ENCODE measurements around the gene CREG1. TPM values are rescaled to one million over a fixed set of nuclear protein-coding genes. Genes with fewer than 3 reads are reported as not detected.

Gene CREG1
- total RNA-seq, 1 experiment from 2014 or later: 91.5 TPM

DNA sequence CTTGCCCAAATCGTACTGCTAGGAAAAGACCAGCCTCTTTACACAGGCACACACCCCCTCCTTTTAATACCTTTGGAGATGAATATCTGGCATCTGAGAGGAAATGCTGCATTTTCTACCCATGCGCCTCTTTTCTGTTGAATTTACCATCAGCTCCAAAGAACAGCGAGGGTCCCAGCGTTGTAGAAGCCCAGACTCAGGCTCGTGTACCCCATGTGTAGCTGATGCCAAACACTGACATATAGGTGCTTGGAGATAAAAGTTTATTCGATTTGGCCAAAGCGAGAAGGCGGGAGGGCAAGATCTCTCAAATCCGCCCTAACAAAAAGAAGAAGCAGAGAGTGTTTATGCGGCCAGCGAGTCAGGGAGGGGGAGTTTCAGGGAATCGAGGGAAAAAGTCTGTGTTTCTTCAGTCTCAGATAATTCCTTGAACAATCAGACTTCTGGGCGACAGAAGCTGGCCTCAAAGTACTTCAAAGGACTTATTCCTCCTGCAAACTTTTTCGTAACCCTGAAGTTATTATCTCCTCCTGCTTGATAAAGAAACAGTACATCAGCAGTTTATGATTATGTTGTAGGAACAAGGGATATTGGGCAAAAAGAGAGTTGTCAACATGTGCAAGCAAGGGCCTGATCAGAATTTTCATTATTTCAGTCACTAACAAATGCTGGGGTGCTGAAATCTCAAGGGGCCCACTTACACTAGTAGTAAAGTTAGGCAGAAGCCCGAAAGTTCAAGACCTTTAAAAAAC lies 642 bp upstream of the CREG1 start:
- peak in 1 of 2 experiments; percentile 10 for DNase-seq
- H3K4me1 Mint-ChIP-seq (ENCODE audit: low read depth, unreplicated experiment): no peaks in the 10 kb centered on the region
- H3K27me3 Mint-ChIP-seq (ENCODE audit: insufficient read depth, unreplicated experiment): no peaks in the 10 kb centered on the region
- Histone ChIP-seq H3K27me3 (replicated peaks; ENCODE audit: control insufficient read depth, insufficient read depth, low read length) (no peaks in the 10 kb centered on the region), H3K4me3 (ENCODE audit: low read depth, low read length) (peak overlapping the region; percentile 43), H3K9me3 (no peaks in the 10 kb centered on the region), H3K4me1 (no peaks in the 10 kb centered on the region; the same call in 1 of the 2 replicates), H3K36me3 (ENCODE audit: control insufficient read depth, insufficient read depth, low read length) (no peaks in the 10 kb centered on the region)
- ChIA-PET CTCF (interaction anchor here (0.6 to 1.8 kb wide), 7 partner anchors 10 to 645 kb away, joined by 3 to 15 read pairs (median 4); partner anchors contain the start of gene POU2F1), POLR2A (interaction anchor here (0.5 to 2.2 kb wide), 9 partner anchors 9 to 334 kb away, joined by 3 to 29 read pairs (median 5); partner anchors contain the start of gene POU2F1)
- no peaks in the 10 kb centered on the region for H3K9me3 Mint-ChIP-seq (ENCODE audit: unreplicated experiment)
- peak overlapping the region; percentile 40 for H3K27ac Mint-ChIP-seq (ENCODE audit: unreplicated experiment)
- BruUV-seq (replicated peaks): TSS peak; percentile 57
- H3K4me3 Mint-ChIP-seq (ENCODE audit: unreplicated experiment): peak overlapping the region; percentile 82
- TF ChIP-seq, protein P1, sequence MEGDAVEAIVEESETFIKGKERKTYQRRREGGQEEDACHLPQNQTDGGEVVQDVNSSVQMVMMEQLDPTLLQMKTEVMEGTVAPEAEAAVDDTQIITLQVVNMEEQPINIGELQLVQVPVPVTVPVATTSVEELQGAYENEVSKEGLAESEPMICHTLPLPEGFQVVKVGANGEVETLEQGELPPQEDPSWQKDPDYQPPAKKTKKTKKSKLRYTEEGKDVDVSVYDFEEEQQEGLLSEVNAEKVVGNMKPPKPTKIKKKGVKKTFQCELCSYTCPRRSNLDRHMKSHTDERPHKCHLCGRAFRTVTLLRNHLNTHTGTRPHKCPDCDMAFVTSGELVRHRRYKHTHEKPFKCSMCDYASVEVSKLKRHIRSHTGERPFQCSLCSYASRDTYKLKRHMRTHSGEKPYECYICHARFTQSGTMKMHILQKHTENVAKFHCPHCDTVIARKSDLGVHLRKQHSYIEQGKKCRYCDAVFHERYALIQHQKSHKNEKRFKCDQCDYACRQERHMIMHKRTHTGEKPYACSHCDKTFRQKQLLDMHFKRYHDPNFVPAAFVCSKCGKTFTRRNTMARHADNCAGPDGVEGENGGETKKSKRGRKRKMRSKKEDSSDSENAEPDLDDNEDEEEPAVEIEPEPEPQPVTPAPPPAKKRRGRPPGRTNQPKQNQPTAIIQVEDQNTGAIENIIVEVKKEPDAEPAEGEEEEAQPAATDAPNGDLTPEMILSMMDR (IDR thresholded peaks at IDR 0.05; ENCODE audit: insufficient read depth in 1 of 2, low read depth in 1 of 2, low read length in 1 of 2, severe bottlenecking in 1 of 2, unreplicated experiment in 1 of 2): no peak
- intact Hi-C loops (cut with micrococcal nuclease; ENCODE audit: unreplicated experiment): no loop called here
- H3K36me3 Mint-ChIP-seq (ENCODE audit: insufficient read depth, unreplicated experiment): no peaks in the 10 kb centered on the region

DNA sequence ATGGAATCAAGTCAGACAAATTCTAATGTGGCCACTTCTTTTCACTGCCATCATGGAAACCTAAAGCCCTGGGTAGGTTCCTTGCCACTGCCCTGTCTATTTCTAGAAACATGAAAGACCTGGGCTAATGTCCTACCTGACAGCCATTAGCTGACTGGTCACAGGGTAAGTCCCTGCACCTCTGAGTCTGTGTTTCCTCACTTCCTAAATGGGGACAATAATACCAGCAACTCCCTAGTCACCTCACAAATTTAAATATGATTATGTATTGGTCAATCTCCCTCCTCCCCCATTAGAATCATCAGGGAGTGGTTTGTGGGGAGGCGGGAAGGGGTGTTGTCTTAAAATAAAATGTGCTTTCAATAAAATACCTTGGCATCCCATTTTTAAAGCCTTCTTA lies 2.2 kb downstream of the CREG1 start:
- Mint-ChIP-seq H3K27me3 (ENCODE audit: insufficient read depth, unreplicated experiment) (no peaks in the 10 kb centered on the region), H3K9me3 (ENCODE audit: unreplicated experiment) (no peaks in the 10 kb centered on the region), H3K4me3 (ENCODE audit: unreplicated experiment) (no peak overlapping the region), H3K4me1 (ENCODE audit: low read depth, unreplicated experiment) (no peaks in the 10 kb centered on the region), H3K36me3 (ENCODE audit: insufficient read depth, unreplicated experiment) (peaks cover 13% of the 10 kb centered on the region), H3K27ac (ENCODE audit: unreplicated experiment) (no peak overlapping the region)
- ChIA-PET POLR2A (no interaction called here), CTCF (no interaction called here)
- no TSS peak for BruUV-seq (replicated peaks)
- no peak overlapping the region for H3K4me3 ChIP-seq (ENCODE audit: low read depth, low read length)
- no peaks in the 10 kb centered on the region for H3K9me3 ChIP-seq
- no peaks in the 10 kb centered on the region; the same call in 1 of the 2 replicates for H3K4me1 ChIP-seq
- no peaks in the 10 kb centered on the region for H3K36me3 ChIP-seq (ENCODE audit: control insufficient read depth, insufficient read depth, low read length)
- TF ChIP-seq, protein P1 (IDR thresholded peaks at IDR 0.05; ENCODE audit: insufficient read depth in 1 of 2, low read depth in 1 of 2, low read length in 1 of 2, severe bottlenecking in 1 of 2, unreplicated experiment in 1 of 2): no peak
- DNase-seq: no peak
- intact Hi-C loops (cut with micrococcal nuclease; ENCODE audit: unreplicated experiment): no loop called here
- H3K27me3 ChIP-seq (replicated peaks; ENCODE audit: control insufficient read depth, insufficient read depth, low read length): no peaks in the 10 kb centered on the region

DNA sequence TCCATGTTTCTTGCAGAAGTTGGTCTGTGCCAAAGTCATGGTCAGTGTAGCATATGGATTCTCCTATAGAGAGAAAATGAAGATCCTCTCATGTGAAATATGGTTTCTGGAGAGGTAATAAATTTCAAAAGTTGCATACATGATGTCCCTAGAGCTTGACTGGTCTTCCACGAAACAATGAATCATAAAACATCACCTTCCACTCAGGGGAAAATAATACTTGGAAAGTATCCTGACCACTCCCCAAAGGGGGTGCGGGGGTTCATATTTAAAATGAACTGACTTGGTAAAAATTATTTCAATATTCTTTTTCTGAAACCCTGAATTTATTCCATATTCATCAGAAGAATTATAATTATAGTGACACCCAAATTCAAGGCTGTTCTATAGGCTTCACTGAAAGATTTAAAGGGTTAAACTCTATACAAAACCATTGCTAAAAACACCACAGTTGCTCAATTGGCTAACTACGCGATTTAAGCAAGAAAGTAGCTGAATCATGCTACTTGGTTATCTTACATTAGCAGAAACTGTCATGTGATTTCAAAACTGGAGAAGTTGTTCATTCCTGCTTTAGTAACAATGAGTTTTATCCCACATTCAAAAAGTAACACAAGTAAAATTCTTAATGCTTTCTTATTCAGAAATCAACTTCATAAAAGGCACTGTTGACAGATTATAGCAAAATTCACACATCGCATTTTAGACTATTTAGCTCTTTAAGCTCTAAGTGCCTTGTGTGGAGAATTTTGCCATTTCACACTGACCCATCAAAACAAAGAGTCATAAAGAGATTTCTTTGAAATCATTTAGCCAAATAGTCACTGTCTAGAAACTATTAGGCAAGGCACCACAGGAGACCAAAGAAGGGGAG lies 5.3 kb downstream of the CREG1 start:
- no peaks in the 10 kb centered on the region for H3K9me3 Mint-ChIP-seq (ENCODE audit: unreplicated experiment)
- TF ChIP-seq, protein P1 (IDR thresholded peaks at IDR 0.05; ENCODE audit: insufficient read depth in 1 of 2, low read depth in 1 of 2, low read length in 1 of 2, severe bottlenecking in 1 of 2, unreplicated experiment in 1 of 2): no peak
- H3K4me1 Mint-ChIP-seq (ENCODE audit: low read depth, unreplicated experiment): no peaks in the 10 kb centered on the region
- H3K27ac Mint-ChIP-seq (ENCODE audit: unreplicated experiment): no peak overlapping the region
- Histone ChIP-seq H3K4me1 (no peaks in the 10 kb centered on the region; the same call in 1 of the 2 replicates), H3K27me3 (replicated peaks; ENCODE audit: control insufficient read depth, insufficient read depth, low read length) (no peaks in the 10 kb centered on the region), H3K9me3 (no peaks in the 10 kb centered on the region), H3K4me3 (ENCODE audit: low read depth, low read length) (no peak overlapping the region), H3K36me3 (ENCODE audit: control insufficient read depth, insufficient read depth, low read length) (no peaks in the 10 kb centered on the region; the same call in none of the 2 replicates)
- no peaks in the 10 kb centered on the region for H3K27me3 Mint-ChIP-seq (ENCODE audit: insufficient read depth, unreplicated experiment)
- peaks cover 30% of the 10 kb centered on the region for H3K36me3 Mint-ChIP-seq (ENCODE audit: insufficient read depth, unreplicated experiment)
- POLR2A ChIA-PET: no interaction called here
- H3K4me3 Mint-ChIP-seq (ENCODE audit: unreplicated experiment): no peak overlapping the region
- no TSS peak for BruUV-seq (replicated peaks)
- CTCF ChIA-PET: interaction anchor here (0.6 kb wide), 1 partner anchor 9 kb away, joined by 7 read pairs; no protein-coding TSS in a partner anchor
- intact Hi-C loops (cut with micrococcal nuclease; ENCODE audit: unreplicated experiment): no loop called here
- no peak for DNase-seq
